ENCODE data around the gene DUSP9.

The DUSP9 gene

DNA sequence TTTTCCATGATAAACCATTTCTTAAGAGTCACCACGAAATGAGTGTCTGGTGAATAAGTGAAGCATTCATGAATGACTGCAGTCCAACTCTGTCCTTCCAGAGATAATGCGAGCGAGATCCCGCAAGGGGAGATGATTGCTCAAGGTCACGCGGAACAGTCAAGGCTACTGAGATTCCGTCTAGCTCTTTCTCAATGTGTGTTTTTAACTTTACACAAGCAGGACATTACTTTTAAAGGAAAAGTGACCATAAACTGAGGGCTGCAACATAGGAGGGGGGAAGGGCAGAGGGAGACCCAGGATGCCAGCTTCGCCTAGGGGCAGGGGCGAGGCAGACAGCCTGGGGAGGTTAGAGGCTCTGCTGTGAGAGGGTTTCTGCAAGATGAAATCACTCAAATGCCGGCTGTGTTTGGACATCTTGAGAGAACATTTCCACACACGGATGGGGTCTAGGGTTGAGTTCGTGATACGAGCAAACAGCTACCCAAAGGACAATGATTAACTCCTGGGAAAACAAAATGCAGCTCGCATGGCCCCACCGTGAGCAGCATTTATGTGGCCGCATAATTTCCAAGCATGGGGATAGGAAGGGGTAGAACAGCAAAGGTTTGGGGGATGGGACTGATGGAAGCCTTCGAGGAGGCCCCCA lies 24.2 kb upstream of the DUSP9 start:
- no peak for DNase-seq

DNA sequence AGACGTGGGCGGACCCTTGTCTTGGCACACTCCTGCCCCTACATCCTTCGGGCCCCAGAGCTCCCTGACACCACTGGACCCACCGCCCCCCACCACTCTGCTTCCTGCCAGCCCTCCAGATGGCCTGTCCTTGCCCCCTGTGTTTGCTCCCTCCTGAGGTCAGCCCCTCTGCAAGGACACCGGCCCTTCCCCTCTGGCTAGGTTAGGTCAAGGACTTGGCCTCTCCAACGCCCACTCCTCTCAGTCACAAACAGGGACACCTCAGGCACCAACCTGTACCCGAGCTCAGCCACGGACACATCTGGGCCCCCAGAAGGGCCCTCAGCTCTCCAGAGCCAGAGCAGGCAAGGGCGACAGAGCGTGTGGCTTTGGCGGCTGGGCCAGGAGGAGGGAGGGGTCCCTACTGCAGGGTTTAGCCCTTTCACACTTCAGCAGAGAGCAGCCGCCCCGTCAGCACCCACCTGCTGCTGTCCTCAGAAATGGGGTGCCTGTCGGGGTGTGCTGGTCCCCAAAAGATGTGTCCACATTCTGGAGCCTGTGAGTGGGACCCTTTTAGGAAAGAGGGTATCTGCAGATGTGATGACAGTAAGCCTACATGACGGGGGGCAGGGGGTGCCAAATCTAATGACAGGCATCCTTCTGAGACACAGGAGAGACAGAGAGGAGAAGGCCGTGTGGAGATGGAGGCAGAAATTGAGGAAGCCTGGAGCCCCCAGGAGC lies 23.5 kb upstream of the DUSP9 start:
- no peak for DNase-seq

DNA sequence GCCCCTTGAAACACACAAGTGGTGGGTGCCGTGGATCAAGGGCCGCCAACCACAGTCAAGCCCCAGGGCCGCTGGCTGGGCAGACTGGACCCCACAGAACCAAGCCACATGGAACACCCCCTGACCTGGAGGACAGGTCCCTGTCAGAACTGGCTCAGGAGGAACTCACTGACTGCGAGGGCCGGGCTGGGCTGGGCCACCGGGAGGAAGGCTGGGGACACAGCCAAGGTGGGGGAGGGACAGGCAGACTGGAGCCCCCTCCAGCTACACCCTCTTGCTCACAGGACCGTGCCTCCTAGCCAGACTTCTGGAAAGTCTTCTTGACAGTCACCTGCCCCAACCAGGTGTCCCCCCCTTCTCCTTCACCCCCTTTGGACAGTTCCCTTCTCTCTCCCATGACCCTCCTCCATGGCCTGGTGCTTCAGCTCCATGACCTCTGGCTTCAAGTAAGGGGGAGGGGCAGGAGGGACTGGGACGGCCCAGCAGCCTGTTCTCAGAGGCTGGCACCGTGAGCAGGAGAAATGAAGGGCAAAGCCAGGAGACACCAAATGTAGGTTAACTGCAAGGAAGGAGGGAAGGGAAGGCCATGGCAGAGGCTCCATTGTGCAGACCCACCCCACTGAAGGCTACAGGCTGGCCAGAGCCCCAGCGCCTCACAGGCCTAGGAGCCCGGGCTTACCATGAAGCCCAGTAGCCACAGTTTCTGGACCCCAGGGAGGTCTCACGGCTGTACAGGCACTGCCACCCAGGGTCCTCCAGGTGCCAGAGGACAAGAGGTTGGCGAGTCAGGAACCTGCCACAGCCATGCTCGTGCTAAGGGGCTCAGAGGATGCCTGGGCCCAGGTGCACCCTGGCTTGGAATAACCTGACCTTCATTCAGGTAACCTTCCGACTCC lies 22.6 kb upstream of the DUSP9 start:
- DNase-seq: no peak

DNA sequence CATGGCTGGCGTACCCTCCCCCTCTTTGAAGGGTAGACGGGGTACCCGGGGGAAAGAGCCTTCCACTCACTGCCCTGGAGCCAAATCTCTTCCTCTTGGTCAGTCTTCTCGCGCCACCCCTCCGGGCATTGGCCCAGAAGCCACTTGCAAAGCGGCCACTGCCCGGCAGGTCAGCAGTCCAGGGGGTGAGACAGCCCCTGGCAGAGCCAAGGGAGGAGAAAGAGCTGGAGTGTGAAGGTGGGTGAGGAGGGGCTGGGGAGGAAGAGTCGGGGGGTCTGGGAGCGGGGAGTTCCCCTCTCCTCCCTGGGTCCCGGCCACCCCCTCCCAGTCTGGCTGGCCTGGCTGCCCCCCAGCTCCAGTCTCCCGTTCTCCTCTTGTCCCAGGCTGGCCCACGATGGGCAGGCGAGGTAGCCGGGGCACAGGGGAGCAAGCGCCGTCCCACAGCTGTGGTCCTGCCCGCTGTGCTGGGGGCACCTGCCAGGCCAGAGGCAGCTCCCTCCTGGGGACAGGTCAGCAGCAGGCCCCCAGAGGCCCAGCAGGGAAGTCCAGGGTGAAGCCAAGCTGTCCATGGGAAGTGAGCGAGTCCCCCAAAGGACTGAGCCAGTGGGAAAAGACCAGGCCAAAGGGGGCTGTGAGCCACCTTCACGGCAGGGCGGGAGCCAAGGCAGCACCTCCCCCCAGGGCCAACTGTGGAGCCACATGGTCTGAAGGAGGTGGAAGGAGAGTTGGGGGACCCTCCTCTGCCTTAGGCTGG lies 21.6 kb upstream of the DUSP9 start:
- no peak for DNase-seq

DNA sequence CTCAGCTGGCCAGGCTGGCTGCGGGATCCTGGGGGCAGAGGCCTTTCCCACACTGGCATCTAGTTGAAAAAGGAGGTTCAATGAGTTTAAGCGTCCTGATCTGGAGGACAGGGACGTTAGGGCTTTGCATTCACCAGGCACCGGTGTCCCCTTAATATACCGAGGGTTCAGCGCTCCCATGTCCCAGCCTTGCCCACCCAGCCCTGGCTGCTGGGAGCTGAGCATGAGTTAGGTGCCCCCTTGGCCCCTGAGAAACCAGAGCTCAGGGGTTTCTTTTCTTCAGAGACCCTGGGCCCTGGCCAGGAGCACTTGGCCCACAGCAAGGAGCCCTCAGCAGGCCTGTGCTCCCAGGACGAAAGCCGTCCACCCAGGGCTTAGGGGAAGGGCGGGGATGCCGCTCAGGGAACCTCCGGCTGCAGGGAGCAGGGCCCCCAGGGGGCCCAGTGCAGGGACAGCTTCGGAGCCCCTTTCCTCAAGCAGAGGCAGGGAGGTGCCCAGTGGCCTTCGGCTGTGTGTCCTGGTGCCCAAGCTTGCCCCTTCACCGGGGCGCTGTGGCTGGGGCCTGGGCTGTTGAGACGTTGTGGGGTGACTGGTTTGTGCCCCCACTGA lies 20.9 kb upstream of the DUSP9 start:
- DNase-seq: no peak

DNA sequence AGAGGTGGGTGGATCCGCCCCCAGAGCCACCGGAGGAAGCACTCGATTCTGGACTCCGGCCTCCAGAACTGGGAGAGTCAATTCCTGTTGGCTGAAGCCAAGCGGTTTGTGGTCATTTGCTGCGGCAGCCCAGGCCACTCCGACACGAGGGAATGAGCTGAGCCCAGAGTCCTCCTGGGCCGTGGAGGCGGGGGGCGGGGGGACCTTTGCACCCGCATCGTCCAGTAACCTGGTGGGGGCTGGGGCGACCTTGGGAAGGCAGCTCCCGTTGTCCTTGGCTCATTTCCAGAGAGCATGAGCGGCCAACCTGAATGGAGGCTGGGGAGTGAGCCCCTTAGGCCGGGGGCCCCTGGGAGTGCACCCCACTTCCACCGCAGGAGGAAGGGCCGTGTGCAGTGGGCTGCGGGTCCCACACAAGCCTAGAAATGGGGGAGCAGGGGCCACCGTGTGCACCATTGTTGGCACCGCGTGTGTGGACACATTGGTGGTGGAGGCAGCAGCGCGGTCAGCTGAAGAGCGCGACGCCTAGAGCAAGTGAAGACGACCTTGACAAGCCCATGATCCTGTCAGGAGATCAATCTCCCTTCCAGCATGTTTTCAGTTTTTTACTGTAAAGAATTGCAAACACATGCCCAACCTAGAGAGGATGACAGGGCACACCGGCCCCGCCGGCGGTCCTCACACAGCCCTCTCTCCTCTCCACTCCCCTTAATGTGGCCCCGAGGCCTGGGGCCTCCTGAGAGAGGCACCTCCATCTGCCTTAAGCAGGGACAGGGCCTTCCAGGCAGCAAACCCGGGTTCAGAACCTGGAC lies 19.9 kb upstream of the DUSP9 start:
- DNase-seq: no peak

DNA sequence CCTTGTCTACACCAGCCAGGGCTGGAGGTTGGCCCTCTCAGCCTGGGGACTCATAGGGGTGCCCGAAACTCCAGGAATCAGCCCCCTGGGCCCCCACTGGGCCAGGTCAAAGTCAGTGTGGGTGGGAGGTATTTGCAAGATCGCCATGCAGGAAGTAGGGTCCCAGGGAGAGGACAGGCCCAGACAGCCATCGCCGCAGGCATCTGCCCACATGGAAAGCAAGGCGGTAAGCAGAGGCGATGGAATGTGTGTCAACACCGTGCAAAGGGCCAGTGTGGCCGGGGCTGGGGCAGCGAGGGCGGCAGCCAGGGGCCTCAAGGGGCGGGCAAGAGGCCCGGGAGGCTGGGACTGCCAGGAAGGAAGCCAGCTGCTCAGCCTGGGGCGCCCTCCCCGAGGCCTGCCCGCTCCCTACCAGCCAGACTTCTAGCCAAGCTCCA lies 19.3 kb upstream of the DUSP9 start:
- DNase-seq: no peak

DNA sequence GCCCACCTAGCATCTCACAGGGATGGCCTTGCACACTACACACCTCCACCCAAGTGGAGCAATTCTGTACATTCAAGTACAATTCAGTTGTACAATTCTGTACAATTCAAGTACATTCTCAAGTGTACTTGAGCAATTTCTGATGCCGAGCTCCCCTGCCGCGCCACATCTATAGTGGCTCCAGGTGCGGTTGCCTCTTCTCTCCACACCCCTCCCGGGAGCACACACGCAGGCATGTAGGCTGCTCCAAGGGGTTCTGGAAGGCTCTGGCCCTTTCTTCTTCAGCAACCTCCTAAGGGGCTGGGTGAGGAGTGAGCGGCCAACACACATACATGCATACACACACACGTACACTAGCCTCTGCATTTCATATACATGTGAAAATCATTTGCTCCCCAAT lies 18.9 kb upstream of the DUSP9 start:
- DNase-seq: no peak

DNA sequence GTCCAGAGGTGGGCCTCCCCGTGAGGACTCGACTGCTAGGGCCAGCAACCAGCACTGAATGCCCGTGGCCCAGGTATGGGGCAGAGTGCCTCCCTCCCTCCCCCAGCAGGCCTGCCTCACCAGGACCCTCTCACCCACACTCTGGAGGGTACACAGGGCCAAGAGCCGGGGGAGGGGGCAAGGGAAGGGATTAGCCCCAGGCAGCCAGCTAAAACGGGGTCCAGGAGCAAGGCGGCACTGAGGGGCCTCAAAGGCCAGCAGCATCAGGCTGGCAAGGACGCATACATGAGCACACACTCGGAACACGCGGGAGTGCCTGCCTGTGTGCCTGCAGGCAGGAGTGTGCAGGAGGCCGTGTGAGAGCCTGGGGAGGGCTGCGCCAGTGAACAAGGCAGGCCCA lies 18.3 kb upstream of the DUSP9 start:
- no peak for DNase-seq

DNA sequence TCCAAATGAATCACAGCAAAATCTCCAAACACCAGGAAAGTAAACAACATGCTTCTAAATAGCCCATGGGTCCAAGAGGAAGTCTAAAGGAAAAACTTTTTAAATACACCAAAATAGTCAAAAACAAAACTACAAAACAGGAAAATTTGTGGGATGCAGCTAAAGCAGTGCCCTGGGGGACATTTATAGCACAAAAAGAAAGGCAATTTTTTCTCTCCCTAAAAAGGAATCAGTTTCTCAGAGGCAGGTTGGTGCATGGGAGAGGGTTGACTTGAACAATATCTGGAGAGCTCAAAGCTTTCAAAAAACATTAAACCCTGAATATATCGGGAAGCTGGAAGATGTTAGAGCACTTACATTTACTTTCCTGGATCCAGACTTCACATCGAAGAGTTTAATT lies 15.7 kb upstream of the DUSP9 start:
- no peak for DNase-seq

DNA sequence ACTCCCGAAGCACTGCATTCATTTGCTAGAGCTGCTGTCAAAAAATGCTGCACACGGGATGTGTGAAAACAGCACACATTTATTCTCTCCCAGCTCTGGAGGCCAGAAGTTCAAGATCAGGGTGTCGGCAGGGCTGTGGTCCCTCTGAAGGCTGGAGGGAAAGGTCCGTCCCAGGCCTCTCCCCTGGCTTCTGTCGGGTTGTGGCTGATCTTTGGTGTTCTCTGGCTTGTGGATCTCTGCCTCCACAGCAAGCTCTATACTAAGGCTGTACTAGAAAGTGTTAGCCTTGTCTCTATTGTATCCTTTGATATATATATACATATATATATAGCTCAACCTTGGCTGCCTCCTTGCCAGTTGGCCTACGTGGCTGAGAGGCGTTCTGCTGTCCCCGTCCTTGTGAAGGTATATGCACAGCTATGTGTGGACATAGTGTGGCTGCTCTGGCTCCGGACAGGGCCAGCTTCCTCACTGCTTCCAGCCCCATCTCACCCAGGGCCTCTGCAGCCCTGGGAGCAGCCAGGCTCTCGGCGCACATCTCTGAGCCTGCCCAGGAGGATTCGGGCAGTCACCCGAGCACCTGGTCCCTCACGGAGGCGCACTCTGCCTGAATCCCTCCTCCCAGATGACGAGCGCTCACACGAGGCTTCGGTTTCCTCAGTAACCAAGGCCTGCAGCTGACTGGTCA lies 15.0 kb upstream of the DUSP9 start:
- DNase-seq: no peak

DNA sequence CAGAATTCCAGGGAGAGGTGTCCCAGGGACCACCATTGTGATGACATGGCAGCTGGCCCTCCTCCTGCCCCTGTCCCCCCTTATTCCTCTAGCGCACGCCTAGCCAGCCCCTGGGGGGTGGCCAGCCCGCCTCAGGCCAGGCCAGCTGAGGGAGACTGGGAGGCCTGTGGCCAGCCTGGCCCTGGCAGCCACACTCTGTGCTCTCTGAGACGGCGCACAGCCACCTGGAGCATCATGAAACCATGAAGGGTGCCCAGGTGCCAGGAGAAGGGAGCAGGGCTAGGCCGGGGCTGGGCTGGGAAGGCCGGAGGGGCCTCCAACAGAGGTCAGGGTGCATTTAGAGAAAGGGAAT lies 14.4 kb upstream of the DUSP9 start:
- DNase-seq: no peak

DNA sequence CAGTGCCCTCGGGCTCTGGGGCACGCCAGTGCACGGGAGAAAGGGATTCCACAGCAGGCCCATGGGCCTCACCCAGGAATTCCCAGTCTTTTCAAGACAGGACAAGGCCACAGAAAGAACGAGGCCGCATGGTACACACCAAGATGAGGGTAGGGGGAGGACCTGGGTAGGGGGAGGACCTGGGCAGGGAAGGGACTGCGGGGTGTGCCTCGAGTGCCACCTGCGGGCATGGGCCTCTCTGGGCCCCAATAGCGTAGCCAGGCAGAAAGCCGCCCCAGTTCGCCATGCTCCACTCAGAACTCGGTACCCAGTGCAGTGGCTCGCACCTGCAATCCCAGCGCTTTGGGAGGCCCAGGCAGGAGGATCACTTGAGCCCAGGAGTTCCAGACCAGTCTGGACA lies 14.0 kb upstream of the DUSP9 start:
- DNase-seq: no peak

DNA sequence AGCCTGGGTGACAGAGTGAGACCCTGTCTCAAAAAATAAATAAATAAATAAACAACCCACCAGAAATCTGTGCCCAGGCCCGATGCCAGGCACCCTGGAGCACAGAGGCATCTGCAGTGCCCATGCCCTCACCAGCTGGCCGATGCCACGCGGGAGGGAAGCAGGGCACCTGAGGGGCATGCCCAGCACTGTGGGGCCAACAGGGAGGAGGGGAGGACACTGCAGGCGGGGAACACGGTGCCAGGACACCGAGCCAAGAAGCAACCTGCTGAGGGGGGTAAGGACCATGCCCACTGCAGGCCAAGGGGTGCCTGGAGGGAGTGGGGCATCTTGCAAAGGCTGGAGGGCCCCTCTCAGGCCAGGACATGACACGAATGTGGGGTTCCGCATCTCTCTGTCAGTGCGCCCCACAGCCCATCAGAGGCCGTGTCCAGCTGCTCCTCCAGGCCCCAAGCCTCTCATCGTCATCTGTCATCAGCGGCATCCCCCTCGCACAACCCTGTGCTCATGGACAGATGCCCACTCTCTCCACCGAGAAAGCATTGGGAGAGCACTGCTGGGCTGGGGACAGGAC lies 13.3 kb upstream of the DUSP9 start:
- DNase-seq: no peak

DNA sequence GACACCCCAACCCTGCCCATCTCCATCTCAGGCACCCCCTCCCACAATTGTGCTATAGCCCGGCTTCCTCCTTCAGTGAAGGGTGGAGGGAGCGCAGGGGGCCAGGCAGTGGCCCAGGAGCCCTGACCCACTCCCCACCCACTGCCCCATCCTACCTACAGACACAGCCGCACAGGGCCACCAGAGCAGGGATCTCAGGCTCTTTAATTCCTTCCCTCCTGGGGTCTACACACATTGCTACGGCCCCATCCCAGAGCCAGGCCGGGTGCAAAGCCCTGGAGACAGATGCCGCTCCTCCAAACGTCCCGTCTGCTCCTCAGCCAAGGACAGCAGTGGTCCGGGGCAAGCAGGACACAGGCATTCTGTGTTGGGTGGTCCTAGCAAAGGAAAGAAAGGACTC lies 12.8 kb upstream of the DUSP9 start:
- DNase-seq: no peak

DNA sequence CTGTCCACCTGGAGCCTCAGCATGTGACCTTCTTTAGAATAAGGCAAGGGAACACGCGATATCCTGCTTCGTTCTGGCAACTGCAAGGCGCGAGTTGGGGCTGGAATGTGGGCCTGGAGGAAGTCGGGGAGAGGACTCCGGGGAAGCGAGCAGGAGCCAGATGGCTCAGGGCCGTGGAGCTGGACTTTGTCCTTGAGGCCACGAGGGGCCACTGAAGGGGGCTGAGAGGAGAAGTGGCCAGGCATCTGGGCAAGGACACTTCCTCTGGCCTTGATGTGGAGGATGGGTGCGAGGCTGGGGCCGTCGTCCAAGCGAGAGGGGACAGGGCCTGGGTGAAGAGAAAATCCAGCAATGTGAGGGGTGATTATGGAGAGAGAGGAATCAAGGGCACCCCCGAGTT lies 12.2 kb upstream of the DUSP9 start:
- no peak for DNase-seq

DNA sequence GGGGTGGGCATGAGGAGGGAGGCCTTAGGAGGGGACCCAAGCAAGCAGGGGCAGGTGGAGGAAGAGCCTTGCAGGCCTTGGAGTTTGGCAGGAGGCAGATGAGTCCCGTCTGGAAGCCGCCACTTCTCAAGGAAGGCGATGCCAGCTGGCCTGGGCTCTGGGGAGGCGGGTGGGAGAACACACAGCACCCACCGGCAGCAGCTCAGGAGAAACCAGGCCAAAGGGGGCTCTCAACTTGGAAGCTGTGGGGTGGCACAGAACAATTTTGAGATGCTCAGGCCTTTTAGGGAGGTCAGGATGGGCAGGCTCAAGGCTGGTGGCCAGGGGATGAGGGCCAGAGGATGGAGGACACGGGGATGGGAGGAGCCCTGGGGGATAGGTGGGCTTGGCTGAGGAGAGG lies 11.6 kb upstream of the DUSP9 start:
- no peak for DNase-seq

DNA sequence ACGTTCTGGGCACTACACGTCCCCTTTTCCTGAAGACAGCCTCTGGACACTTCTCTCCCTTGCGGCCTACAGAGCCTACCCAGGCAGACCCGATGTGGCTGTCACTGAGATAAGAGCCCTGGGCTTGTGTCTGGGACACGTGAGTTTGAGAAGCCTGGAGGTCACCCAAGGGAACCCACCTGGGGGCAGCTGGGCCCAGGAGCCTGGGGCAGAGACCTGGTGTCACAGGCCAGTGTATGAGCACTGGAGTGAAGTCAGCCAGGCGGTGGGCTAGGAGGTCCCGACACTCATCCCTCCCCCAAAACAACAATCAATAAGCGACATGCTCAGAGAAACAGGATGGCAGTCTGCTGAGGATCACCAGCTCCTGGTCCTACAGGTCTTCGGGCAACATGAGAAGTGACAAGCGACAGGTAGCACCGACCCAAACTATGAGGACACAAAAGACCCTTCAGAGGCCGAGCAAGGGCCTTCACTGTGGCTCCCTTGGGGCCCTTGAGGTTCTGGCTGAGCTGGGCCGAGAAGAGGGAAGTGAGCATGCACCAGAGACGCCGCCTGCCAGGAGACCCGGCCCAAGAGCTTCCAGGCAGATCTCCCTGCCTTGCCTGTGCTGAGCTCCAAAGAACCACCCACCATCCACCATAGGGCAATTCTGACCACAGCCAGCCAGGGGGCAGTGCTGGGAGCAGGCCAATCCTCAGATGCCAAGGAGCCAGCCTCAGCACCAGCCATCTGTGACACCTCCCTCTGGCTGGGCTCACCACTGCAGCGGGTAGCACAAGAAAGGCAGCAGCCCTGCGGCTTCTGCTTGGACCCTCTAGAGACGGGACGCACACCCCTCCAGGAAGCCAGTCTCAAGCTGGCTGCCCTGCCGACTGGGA lies 11.0 kb upstream of the DUSP9 start:
- DNase-seq: no peak

DNA sequence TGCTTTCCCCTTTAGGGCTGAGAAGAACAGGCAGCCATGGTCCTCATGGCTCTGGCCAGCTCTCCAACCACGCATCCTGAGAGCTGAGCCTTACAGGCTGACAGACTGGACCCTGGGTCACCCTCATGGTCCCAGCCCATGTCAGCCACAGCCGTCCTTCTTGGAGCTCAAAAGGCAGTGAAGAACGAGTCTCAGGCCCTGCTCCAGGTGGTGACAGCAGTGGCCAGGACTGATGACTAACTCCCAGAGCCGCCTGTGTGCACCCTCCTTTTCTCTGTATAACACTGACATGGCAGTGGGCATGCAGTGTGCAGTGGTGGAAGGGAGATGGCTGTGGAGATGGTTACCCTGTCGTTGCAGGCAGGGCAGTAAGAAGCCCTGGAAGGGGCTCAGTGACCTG lies 10.3 kb upstream of the DUSP9 start:
- no peak for DNase-seq
